B cell (primary cell): ENCODE measurements around the gene MRTO4.

Source experiments
- EZH2 ChIP-seq: IDR thresholded peaks from 2 replicates; pipeline ENCODE4 v1.6.1; 2012; ENCODE audit warnings: borderline replicate concordance, low read depth, mild to moderate bottlenecking, moderate library complexity, low read length; ENCODE audit not compliant: insufficient read depth, poor library complexity, severe bottlenecking
- TF ChIP-seq, protein P1 (sequence below): fragments of 200-600 bp; IDR thresholded peaks from one replicate; pipeline ENCODE4 v1.8.0; 2022; ENCODE audit warnings: antibody characterized with exemption, mild to moderate bottlenecking

DNA sequence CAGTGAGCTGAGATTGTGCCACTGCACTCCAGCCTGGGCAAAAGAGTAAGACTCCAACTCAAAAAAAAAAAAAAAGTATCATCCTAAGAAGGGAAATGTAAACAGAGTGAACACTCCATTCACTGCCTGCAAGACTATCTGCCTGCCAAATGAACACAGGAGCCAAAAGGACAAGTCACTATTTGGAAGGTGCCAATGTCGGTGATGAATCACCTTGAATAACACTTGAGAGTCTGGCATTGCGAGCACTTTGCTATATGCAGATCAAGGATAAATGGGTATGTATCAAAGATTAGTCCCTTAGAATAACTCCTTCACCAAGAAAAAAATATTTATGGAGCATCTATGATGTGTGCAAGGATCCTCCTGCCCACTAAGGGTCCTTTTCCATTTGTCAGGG, 48.2 kb upstream of the MRTO4 start:
- TF ChIP-seq EZH2, result no peak
- TF ChIP-seq, protein P1, sequence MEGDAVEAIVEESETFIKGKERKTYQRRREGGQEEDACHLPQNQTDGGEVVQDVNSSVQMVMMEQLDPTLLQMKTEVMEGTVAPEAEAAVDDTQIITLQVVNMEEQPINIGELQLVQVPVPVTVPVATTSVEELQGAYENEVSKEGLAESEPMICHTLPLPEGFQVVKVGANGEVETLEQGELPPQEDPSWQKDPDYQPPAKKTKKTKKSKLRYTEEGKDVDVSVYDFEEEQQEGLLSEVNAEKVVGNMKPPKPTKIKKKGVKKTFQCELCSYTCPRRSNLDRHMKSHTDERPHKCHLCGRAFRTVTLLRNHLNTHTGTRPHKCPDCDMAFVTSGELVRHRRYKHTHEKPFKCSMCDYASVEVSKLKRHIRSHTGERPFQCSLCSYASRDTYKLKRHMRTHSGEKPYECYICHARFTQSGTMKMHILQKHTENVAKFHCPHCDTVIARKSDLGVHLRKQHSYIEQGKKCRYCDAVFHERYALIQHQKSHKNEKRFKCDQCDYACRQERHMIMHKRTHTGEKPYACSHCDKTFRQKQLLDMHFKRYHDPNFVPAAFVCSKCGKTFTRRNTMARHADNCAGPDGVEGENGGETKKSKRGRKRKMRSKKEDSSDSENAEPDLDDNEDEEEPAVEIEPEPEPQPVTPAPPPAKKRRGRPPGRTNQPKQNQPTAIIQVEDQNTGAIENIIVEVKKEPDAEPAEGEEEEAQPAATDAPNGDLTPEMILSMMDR, result no peak
